ENCODE data around the gene GSC2.
A peak's percentile ranks its signal among the peaks of the same experiment; 100 is the strongest.

Gene GSC2

DNA sequence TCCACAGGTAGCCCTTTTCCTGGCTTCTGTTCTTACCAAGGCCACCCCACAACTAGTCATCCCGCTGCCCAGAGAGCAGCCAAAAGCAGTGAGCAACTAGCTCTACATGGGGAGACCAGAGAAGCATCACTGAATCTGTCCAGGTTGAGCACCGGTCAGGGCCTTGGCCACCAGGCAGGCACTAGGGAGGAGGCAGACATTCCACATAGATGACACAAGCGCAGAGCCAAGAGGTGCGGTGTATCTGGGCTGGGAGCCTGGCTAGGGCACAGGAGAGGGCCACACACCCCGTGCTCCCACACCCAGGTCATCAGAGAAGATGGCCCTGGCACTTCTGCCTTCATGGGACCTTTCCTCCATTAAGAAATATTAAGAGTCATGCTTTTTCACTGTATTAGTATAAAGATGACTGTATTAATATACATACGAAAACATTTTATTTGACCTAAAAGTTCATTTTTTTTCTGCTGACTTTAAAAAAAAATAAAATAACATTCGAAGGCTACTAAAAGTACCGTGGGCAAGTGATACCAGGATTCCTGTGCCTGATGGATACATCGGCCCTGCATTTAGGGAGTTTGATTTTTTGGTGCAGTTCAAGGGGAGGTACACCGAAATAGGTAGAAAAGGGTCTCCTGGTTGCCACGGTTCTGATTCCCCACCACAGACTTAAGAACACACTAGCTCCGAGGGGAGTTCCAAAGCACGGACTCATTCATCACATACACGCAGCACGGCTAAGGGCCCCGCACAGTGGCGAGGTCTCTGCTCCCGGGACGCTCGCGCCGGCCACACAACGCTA is 29.1 kb downstream of the GSC2 start:
- peak in 1 of 2 donors; percentile 16 for DNase-seq (ENCODE audit: low read depth in 2 of 2)

DNA sequence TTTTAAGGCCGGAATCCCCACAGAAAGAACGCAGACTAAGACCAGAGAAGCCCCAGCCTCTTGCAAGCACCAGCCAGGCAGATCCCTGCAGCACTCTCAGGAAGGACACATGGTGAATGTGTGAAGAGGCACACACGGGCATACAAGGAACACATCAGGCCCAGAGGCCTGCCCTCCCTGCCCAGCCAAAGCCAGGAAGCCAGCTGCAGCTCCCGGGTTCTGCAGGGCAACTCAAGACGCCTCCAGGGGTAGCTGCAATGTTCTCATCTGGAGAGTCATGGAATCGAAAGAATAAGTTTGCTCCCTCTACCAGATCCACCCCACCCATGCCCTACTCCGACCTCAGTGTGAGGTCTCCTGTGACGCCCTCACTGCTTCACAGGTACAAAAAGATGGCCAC is 30.1 kb downstream of the GSC2 start:
- no peak for DNase-seq (ENCODE audit: low read depth in 2 of 2)

DNA sequence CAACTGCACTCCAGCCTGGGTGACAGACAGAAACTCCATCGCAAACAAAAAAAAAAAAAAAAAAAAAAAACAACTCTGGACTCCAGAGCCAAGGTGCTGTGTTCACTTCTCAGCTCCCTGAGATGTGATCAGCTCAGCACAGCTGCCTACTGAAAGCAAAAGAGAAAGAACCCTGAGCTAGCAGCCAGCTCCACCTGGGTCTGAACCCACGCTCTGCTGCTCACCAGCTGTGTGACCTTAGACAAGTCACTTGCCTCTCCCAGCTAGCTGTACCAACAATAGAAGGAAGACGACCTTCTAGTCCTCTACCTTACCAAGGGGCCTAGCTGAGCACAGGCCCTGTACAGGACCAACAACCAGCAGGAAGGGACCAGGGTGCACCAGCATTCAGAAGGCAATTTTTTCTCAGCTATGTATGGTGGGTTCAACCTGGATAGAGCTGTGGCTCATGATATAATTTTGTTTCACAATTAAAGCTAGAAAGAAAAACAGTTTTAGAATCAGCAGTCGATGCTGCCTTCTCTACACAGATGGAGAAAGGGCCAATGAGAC is 31.7 kb downstream of the GSC2 start:
- DNase-seq (ENCODE audit: low read depth in 2 of 2) = peak; percentile 12 to 23

DNA sequence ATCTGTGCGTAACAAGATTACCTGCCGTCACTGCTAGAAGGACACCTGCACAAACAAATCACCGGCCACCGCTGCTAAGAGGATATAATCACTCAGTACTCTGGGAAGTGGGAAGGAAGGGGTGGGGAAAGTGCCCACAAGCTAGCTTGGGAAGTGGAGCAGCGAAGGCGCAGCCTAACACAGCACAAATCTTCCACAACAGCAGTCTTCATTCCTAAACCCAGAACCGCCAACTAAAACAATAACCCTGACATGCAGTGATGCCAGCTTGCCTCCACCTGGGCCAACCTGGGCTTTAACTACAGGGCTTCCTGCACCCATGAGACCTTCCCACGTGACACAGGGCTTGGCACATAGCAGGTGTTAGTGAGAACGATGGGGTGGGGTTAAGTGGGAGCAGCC is 33.0 kb downstream of the GSC2 start:
- no peak for DNase-seq (ENCODE audit: low read depth in 2 of 2)

DNA sequence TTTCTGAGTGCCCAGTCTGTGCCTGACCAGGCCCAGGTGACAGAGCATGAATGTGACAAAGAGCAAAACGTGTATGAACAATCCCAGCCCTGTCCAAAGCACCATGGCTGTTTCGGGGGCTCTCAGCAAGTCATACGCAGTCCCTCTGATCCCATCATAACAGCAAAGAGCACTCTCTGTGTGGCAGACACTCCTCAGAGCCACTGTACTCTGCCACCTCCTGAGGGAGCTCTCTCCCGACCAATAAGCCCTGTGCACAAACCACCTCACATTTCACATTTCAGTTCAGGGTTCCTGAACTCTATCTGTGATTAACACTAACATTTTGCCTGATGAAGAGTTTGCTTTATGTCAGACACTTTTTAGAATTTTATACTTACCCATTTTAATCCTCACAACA is 34.5 kb downstream of the GSC2 start:
- DNase-seq (ENCODE audit: low read depth in 2 of 2) = no peak

DNA sequence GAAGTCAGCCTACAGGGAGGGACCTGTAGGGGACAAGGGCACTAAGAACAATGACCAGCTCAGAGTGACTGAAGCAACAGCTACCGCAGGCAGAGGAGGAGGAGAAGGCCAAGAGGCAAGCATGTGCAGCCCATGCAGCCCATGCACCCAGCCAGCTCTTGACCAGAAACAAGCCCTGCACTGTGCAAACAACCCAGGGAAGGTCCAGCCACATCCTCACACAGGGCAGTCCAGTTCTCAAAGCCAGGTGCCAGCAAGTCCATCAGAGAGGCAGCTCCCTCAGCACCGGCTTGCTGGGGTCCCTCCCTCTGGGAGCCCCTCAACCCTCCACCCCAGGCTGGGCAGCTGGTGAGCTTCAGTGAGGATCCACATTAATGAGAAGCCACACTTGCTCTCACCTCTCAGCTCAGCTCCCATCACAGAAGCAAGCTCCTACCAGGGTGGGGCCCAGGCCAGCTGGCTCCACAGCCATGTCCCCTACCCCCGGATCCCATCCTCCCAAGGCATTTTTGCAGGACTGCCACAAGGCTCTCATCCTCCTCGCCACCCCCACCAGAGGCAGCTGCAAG is 35.0 kb downstream of the GSC2 start:
- no peak for DNase-seq (ENCODE audit: low read depth in 2 of 2)

DNA sequence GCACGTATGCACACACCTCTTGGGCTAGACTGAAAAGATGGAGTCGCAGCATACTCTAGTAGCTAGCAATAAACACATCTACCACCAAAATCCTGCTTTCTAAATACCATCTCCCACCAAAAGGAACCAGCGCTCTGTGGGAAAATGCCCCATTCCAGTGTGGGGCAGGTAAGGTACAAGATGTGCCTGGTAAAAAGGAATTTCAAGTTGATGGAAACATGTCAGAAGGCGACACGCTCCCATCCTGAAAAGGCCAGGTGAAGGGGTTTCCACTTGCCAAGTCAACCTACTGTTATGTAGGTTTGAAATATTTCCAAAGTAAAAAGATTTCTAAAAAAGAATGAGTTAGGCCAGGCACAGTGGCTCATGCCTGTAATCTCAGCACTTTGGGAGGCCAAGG is 36.7 kb downstream of the GSC2 start:
- DNase-seq (ENCODE audit: low read depth in 2 of 2) = no peak

DNA sequence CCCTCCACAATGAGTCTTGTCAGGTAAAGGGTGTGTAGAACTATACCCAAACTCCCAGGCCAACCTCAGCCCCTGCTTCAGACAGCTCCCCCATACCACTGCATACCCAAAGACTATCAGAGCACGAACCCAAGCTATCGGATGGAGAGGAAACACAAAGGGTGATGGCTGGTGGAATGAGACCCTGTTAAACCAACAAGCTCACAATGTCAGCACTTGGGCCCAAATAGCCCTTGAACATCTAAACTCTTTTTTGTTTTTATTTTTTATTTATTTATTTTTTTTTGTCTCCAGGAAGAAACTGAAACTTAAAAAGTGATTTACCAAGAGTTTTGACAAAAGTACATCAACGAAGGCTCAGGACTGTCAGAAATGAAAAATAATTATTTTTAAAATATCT is 38.5 kb downstream of the GSC2 start:
- DNase-seq (ENCODE audit: low read depth in 2 of 2) = no peak

DNA sequence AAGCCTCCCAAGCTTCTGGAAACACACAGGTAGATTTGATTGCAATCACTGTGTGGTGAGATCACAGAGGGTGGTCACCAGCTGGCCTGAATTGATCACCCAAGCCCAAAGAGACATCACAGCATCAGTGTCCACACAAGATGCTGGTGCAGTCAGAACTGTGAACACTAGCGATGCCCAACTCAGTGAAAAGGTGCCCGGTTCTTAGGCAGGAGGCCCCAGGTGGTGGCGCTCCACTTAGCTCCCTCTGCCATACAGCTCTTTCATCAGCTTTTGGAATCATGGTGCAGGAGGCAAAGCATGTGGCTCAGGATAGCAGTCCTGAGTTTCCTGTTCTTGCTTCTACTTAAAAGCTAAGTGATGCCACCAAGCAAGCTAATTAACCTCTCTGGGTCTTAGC is 39.0 kb downstream of the GSC2 start:
- no peak for DNase-seq (ENCODE audit: low read depth in 2 of 2)

DNA sequence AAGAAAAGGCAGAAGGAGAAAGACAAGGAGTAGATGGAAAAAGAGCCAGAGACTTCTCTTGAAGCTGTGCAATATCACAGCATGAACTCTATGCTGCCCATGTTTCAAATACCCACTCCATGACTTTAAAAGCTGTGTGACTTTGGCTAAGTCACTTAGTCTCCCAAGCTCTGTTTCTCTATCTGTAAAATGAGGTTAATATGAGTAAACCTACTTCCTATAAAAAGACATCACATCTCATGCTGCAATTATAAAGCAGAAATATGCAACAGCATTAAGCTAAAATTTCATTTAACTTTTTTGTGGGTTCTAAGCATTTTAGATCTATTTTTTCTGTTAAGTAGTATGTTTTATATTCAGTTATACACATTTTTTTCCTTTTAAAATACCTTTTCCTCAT is 39.4 kb downstream of the GSC2 start:
- no peak for DNase-seq (ENCODE audit: low read depth in 2 of 2)

DNA sequence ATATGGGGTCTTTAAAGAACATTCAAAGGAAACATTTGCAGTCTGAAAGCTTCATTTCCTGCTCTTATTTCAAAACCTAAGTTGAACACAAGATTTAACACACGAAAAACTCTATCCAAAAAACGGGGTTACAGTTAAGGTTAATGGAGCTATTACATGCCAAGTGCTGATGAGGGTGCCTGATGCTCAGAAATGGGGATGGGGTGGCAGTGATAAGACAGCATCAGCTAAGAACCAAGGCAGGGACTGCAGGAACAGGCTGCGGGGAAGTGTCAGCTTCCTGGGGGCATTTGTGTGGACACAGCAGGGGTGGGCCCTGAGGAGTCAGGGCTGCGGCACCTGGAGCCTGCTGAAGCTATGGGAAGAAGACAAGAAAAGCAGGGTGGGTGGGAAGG is 40.0 kb downstream of the GSC2 start:
- no peak for DNase-seq (ENCODE audit: low read depth in 2 of 2)

DNA sequence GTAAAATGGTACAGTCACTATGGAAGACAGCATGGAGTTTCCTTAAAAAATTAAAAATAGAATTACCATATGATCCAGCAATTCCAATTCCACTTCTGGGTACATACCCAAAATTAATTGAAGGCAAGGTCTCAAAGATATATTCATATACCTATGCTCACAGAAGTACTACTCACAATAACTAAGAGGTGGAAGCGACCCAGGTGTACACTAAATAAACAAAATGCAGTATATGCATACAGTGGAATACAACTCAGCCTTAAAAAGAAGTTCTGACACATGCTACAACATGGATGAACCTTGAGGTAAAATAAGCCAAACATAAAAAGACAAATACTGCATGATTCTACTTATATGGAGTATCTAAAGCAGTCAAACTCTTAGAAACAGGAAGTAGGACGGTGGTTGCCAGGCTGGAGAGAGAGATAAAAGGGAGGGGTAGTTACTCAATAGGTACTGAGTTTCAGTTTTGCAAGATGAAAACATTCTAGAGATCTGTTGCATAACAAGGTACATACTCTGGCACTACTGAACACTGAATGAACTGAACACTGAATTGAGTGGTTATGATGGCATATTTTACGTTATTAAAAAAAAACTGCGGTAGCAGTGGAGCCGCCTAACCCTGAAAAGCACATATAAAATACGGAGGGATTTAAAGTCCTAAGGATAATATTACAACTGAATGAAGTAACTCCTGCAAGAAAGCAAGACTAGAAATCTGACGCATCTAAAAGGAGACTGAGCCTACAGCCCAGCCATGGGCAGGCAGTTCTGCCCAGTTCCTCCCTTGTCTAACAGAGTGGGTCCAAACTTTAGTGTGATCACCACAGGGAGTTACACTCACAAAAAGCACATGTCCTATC is 40.7 kb downstream of the GSC2 start:
- DNase-seq (ENCODE audit: low read depth in 2 of 2) = peak; percentile 11 to 29

DNA sequence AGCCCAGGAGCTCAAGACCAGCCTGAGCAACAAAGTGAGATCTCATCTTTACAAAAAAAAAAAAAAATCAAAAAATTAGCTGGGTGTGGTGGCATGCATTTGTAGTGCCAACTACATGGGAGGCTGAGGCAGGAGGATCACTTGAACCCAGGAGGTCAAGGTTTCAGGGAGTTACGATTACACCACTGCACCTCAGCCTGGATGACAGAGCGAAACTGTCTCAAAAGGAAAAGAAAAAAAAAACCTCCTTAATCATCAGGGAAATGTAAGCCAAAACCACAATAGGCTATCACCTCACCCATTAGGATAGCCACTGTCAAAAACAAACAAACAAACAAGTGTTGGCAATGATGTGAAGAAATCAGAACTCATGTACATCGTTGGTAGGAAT is 41.3 kb downstream of the GSC2 start:
- no peak for DNase-seq (ENCODE audit: low read depth in 2 of 2)

DNA sequence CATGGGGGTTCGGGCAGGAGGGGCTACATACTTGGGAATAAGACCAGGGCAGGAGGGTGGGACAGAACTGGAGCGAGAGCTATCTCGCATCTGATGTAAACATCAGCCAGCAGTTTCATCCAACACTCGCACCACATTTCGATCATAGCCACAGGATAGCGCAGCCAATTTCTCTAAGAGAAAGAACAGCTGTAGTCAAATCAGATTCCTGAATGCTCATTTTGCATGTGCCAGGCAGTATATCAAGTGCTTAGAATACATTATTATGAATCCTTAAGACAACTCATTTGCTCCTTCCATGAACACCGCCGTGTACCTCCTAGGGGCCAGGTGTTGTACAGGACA is 42.4 kb downstream of the GSC2 start:
- no peak for DNase-seq (ENCODE audit: low read depth in 2 of 2)

DNA sequence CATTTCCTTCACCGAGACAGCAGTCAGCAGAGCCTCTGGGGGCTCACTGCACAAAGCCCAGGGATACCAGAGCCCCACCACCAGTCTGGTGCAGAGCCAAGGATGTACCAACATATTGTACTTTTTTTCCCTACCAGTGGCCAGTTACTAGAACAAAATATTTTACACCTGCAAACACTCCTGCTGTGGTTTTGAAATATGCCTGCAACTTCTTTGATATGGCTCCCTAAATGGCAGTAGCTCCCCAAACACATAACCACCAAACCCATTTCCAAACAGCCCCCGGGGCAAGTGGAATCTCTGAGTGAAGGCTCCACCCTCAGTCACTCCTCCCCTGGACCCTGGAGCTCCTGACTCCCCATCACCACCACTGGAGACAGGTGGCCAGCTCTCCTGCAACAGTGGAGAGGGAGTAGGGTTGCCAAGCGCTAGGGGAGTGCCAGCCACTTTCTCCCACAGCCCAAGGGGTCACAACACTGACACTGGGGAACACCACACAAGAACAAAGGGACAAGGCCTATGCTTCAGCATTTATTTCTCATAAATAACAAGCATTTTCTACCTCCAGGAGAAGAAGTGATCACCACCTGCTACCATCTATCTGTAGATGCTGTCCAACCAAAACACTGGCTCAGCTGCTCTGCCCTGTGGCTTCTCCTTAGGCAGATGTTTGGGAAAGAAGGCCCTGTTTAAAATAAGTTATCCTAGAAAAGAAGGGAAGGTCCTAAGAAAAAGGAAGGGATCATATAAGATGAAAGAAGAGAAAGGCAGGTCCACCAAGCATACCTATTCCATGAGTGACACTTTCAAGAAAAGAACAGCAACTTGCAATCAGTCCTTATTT is 43.0 kb downstream of the GSC2 start:
- DNase-seq (ENCODE audit: low read depth in 2 of 2) = no peak

DNA sequence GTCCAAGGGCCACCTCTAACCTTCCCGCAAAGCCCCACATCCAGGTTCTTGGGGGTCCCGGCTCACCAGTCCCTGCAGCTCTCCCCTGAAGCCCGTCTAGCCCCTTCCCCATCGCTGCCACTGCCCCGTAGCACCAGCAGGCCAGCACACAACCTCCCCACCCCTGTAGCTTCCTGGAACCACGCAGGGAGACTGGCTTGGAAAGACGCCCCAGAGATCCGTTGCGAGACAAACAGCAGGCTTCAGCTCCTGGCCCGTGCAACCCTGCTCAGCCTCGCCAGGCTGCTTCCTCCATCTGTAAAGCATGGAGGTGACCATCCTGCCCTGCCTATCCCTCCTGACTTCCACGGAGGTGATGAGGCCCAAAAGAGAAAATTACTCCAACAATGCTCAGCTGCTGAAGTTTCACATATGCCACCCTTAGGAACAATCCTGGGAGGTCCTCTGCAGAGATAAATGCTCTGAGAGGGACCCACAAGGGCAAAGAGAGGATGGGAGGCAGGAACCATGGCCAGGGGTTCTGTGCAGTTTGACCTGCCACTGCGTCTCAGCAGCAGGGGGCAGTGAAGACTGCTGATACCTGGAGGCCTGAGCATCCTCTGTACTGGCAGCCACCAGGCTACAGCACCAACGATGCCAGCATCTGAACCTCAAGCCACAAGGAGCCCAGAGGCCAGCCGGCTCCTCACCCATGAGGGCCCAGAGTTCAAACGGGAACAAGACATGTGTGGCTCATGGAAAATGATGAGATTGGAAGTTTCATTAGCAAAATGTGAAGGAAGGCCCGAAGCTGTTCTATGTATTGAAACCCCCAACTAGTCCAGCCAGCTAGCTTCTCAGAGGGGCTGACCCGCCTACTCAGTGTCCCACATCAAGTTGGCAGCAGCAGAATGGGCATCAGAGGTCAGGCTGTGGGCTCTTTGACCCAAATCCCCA is 44.0 kb downstream of the GSC2 start:
- peak; percentile 18 to 32 for DNase-seq (ENCODE audit: low read depth in 2 of 2)

DNA sequence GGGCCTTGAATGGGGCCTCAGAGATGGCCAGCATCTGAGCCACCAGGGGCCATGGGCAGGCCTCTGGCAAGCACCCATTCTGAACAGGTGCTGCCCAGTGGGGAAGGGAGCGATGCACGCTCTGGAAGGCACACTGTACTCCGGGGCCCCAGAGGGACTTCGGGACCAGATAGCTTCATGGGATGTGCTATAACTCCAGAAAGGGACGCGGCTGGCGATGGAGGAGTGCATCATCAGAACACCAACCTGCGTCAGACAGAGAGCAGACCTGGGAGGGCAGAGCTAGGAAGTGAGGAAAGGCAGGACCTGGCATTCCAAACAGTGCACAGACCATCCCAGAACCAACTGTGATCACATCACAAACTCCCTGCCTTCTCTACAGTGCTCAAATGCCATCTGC is 44.6 kb downstream of the GSC2 start:
- no peak for DNase-seq (ENCODE audit: low read depth in 2 of 2)

DNA sequence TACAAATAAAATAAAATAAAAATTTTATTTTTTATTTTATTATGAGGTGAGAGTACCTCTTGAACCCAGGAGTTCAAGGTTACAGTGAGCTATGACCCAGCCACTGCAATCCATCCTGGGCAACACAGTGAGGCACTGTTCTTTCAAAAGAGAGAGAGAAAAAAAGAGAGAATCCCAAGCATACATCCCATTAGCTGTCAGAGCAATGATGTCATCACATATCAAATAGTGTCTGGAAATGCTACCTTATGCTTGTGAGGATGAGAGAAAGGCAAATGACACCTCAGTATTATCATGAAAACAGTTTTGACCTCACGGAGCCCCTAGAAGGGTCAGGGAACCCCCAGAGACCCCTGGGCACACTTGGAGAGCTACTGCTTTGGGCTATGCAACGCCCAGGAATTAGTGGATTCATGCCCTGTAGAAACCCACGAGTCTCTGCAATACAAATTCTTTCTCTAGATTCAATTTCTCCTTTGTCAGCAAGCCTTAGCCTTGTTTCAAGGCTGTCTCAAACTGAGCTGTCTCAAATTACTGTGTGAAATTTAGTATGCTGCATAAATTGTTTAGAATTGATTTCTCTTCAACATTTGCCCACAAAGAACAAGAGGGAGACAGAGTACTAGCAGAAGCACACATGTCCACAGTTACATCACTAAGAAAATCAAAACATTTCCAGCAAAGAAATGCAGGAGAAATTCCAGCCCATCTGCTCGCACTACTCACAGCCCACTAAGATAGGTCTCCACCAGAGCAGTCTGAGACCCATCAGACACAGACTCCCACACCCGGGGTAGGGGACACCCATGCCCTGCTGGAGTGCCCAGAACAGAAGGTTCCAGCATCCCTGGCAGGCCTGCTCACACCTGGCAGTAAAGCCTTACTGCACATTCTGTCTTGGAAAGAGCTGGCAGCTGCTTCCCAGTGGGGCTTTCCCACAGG is 45.9 kb downstream of the GSC2 start:
- DNase-seq (ENCODE audit: low read depth in 2 of 2) = no peak

DNA sequence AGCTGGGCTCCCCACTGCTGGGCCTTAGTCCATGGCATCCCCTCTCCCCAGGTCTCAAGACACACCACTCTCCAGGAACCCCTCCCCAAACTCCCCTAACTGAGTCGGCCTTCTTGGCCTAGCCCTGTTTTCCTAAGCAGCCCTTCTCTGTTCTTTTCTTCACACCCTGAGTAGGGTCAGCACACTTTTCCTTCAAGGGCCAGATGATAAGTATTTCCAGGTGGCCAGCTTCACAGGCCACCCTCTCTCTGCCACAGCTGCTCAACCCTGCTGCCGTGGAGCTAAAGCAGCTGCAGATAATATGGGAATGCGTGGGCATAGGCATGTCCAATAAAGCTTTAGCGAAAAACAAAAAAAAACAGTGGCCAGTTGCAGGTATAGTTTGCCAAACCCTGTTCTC is 51.9 kb downstream of the GSC2 start:
- no peak for DNase-seq (ENCODE audit: low read depth in 2 of 2)

Measured in stimulated activated CD4-positive, alpha-beta T cell treated with anti-CD3 and anti-CD28 coated beads, Interleukin-1b, Interleukin-23, amount 100 ng/mL, for 4 hours (primary cell).